ENCODE results near the gene OXCT2.
"Not testable (repeated sequence)": the region's sequence is repeated elsewhere in the genome, so short reads cannot be mapped to it uniquely, and the experiment has no call there.

Gene OXCT2

DNA sequence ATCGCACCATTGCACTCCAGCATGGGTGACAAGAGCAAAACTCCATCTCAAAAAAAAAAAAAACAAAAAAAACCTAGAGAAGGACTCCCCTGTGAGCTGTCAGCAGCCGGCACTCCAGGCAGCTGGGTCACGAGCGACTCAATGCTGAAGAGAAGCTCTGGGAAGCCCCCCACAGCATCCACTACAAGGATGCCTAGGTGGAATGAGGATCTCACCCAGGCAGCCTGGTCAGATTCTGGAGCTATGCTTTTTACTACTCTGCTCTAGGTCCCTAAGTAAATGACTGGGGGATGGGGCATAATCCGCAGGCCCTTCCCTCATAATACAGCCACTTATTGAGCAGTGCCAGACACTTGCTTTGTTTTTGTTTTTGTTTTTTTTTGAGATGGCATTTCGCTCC lies 11.0 kb upstream of the OXCT2 start:
- DNase-seq (ENCODE audit: low read depth): no peak
- TF ChIP-seq, protein P1, sequence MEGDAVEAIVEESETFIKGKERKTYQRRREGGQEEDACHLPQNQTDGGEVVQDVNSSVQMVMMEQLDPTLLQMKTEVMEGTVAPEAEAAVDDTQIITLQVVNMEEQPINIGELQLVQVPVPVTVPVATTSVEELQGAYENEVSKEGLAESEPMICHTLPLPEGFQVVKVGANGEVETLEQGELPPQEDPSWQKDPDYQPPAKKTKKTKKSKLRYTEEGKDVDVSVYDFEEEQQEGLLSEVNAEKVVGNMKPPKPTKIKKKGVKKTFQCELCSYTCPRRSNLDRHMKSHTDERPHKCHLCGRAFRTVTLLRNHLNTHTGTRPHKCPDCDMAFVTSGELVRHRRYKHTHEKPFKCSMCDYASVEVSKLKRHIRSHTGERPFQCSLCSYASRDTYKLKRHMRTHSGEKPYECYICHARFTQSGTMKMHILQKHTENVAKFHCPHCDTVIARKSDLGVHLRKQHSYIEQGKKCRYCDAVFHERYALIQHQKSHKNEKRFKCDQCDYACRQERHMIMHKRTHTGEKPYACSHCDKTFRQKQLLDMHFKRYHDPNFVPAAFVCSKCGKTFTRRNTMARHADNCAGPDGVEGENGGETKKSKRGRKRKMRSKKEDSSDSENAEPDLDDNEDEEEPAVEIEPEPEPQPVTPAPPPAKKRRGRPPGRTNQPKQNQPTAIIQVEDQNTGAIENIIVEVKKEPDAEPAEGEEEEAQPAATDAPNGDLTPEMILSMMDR (IDR thresholded peaks at IDR 0.05; ENCODE audit: insufficient read depth, low read depth, low read length, missing control alignments): no peak
- H3K4me3 ChIP-seq (ENCODE audit: low read depth, low read length): no peak overlapping the region

DNA sequence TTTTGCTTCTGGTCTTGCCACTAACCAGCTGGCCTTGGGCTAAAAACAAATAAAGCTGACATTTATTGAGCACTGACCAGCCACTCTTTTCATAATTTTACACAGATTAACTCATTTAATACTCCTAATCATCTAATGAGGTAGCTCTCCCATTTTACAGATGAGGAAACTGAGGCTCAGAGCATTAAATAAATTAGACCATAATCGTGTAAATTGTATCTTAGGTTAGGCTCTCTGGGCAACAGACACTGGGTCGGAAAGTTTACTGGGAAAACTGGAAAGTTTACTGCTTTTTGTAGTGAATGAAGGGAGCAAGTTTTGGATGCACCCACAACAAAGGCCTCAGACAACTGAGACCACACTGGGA lies 10.2 kb upstream of the OXCT2 start:
- DNase-seq (ENCODE audit: low read depth): no peak
- no peak overlapping the region for H3K4me3 ChIP-seq (ENCODE audit: low read depth, low read length)
- TF ChIP-seq, protein P1 (IDR thresholded peaks at IDR 0.05; ENCODE audit: insufficient read depth, low read depth, low read length, missing control alignments): no peak

DNA sequence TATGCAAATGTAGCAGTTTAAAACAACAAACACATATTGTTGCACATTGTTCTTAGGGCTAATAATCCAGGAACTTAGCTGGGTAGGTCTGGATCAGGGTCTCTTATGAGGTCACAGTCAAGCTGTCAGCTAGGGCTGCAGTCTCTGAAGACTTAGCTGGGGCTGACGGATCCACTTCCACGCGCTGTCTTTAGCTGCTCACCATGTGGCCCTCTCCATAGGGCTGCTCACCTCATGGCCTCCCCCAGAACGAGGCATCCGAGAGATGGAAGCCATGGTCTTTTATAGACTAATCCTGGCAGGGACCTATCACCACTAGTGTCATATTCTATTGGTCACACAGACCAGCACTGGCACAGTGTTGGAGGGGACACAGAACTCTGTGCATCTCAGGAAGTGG lies 8.7 kb upstream of the OXCT2 start:
- no peak overlapping the region for H3K4me3 ChIP-seq (ENCODE audit: low read depth, low read length)
- TF ChIP-seq, protein P1 (IDR thresholded peaks at IDR 0.05; ENCODE audit: insufficient read depth, low read depth, low read length, missing control alignments): no peak
- no peak for DNase-seq (ENCODE audit: low read depth)

DNA sequence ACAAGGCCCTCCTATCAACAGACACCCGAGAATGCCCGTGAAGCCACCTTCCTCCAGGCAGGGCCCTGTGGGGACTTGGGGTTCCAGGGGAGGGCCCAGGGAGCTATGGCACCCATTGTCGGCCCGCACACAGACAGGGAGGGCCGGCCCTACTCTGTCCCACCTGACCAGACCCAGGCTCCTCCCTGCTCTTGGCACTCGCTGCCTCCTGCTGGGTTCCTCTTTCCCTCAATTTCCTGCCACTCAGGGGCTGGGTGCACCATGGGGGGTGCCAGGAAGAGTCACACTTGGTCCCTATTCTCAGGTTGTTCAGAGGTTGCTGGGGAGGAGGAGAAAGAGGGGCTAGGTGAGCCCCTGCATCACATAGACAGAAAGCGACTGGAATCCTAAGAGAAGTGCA lies 8.0 kb upstream of the OXCT2 start:
- DNase-seq (ENCODE audit: low read depth): no peak
- no peak overlapping the region for H3K4me3 ChIP-seq (ENCODE audit: low read depth, low read length)
- TF ChIP-seq, protein P1 (IDR thresholded peaks at IDR 0.05; ENCODE audit: insufficient read depth, low read depth, low read length, missing control alignments): no peak

DNA sequence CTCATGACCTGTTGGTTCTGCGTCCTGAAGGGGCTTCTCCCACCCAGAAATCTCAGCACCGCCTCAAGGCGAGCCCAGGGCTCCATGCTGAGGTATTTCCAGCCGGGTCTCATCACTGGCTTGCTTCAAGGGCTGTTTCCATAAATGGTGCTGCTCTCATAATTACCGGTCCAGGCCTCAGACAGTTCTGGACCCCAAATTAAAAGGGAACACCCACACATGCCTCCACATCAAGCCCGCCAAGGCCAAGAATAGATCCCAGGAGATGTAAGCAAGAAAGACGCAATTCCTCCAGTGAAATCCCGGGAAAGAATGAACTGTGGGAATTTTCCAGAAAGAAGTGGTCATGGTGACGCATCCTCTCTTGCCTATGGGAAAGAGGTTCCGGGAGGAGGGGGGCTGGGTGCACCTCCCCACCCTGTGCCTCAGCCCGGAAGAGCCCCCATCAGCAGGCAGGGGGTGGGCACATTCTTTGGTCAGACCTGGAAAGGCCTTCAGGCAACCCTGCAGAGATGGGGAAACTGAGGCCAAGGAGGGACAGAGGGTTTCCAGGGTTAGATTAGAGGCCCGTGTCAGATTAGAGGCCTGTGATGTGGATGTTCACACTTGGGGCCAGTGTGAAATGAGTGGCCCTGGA lies 7.4 kb upstream of the OXCT2 start:
- not testable (repeated sequence) for DNase-seq (ENCODE audit: low read depth); H3K4me3 ChIP-seq (ENCODE audit: low read depth, low read length)

DNA sequence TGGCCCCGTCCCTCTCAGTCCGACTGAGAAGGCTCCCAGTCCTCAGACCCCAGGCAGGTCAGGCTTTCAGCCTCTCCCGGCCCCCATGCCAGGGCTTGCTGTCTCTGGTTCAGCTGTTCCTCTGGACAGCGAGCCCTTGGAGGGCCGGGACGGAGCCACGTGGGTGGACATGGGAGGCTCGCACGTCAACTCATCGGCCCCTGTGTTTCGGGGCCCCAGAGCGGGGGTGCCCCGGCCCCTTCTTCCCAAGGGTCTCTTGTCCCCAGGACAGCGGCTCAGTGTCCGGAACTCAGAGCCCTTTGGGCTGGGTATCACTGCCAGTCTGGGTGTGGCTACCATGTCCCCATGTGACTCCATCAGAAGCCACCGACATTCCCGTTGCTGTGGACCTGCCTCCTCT lies 6.7 kb upstream of the OXCT2 start:
- H3K4me3 ChIP-seq (ENCODE audit: low read depth, low read length): not testable (repeated sequence)

DNA sequence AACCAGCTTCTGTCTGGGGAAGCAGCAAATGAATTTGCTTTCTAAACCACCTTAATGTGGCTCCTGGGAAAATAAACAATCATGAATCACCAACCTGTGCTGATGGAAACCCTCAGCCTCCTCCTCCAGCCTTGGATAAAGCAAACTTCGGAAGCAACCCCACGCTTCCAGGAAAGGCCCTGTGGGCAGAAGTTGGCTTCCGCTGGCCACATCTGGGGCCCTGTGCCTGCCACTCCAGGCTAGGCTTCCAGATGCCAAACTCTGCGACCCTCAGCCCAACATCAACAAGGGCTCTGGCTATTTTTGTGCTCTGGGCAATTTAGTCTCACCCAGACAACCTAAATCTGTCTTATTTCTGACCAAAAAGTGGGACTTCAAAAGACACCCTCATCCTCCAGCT lies 6.2 kb upstream of the OXCT2 start:
- H3K4me3 ChIP-seq (ENCODE audit: low read depth, low read length): no peak overlapping the region
- DNase-seq (ENCODE audit: low read depth): no peak
- TF ChIP-seq, protein P1 (IDR thresholded peaks at IDR 0.05; ENCODE audit: insufficient read depth, low read depth, low read length, missing control alignments): no peak

More for the DNA sequence above, 6.7 kb upstream of the OXCT2 start:
- DNase-seq (ENCODE audit: low read depth): not testable (repeated sequence)

DNA sequence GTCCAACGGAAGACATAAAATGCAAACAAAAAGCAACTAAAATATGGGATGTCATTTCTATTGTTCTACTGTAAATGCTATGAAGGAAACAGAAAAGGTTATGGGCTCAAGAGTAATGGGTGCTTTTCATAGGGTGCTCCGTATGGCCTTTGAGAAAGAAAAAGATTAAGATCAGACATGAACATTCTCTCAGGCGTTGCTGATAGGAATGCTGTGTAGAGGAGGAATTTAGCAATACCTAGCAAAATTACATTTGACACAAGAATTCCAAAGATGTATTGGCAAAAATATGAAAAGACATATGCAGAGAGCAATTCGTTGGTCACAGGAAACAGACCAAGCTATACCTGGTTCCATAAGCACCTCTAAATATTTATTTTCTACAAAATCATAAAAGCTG lies 5.7 kb upstream of the OXCT2 start:
- TF ChIP-seq, protein P1 (IDR thresholded peaks at IDR 0.05; ENCODE audit: insufficient read depth, low read depth, low read length, missing control alignments): no peak
- no peak for DNase-seq (ENCODE audit: low read depth)
- no peak overlapping the region for H3K4me3 ChIP-seq (ENCODE audit: low read depth, low read length)
